ENCODE measurements around the gene RNF224. TPM values are rescaled to one million over a fixed set of nuclear protein-coding genes. Genes with fewer than 3 reads are reported as not detected.

RNF224 gene
- total and polyA plus RNA-seq, 10 of the 15 experiments (the other 5 are each of a cell fraction or from before 2014, with no cell fraction given), result not detected

GRCh38 chr9:137217276-137218211 lies 9.8 kb upstream of the RNF224 start (continued):
- TF ChIP-seq ZBTB40 (IDR thresholded peaks at IDR 0.05; ENCODE audit: borderline replicate concordance), result no peak
- TF ChIP-seq JUNB (IDR thresholded peaks at IDR 0.05), result no peak

GRCh38 chr9:137218212-137218753 lies 9.0 kb upstream of the RNF224 start:
- no TSS peak for BruUV-seq (replicated peaks)
- no peak for FAIRE-seq
- RAD21 ChIA-PET (ENCODE audit: unreplicated experiment), result no interaction called here

More at GRCh38 chr9:137218212-137218753, 9.0 kb upstream of the RNF224 start:
- no peak for ATAC-seq
- WGBS (ENCODE audit: insufficient coverage, insufficient replicate concordance, low lambda C conversion rate, missing lambda C conversion rate), result 88% methylated on average over 29 of the region's 30 CpGs
- Histone ChIP-seq H3K9me3 (replicated peaks; ENCODE audit: control insufficient read depth, insufficient read depth, low read length) (no peaks in the 10 kb centered on the region), H3K4me1 (ENCODE audit: control insufficient read depth, insufficient read depth, low read length) (peaks cover 5% of the 10 kb centered on the region; the same call in 1 of the 2 replicates), H2AFZ (ENCODE audit: control insufficient read depth, low read depth, low read length) (no peak overlapping the region), H3K4me3 (no peak overlapping the region), H3K27ac (ENCODE audit: control insufficient read depth, insufficient read depth) (no peak overlapping the region), H3K27me3 (replicated peaks in 1 of 2; ENCODE audit: control insufficient read depth in 2 of 2, insufficient read depth in 2 of 2, low read length in 1 of 2) (no peaks in the 10 kb centered on the region), H3K9ac (ENCODE audit: control insufficient read depth, insufficient read depth, low read length) (no peak overlapping the region), H3K79me2 (ENCODE audit: control insufficient read depth, insufficient read depth, low read length) (no peaks in the 10 kb centered on the region), H3K4me2 (ENCODE audit: control insufficient read depth, insufficient read depth) (no peak overlapping the region), H4K20me1 (ENCODE audit: control insufficient read depth, insufficient read depth) (no peaks in the 10 kb centered on the region), H3K36me3 (ENCODE audit: control insufficient read depth in 2 of 2, insufficient read depth in 2 of 2, low read length in 1 of 2) (peaks cover 0 to 2% of the 10 kb centered on the region in 2 experiments; a peak in 2 of 4 replicates)
- no peak for DNase-seq (ENCODE audit: low read depth, low spot score)
- in situ Hi-C loops (cut with MboI) (no loop called here), intact Hi-C loops (cut with micrococcal nuclease; ENCODE audit: unreplicated experiment) (no loop called here)
- SMC1A ChIA-PET (ENCODE audit: uncharacterized antibody, unreplicated experiment), result no interaction called here
- TF ChIP-seq KDM1A (IDR thresholded peaks at IDR 0.05; ENCODE audit: borderline replicate concordance), result no peak
- TF ChIP-seq STAT1 (conservative IDR thresholded peaks at IDR 0.05), result no peak
- POLR2A ChIA-PET, result interaction anchor here (1.4 kb wide), 1 partner anchor 17 kb away, joined by 4 read pairs; the partner anchor contains the start of gene TPRN
- CTCF ChIA-PET, result no interaction called here

Measured in GM12878 (cell line).